ENCODE results near the gene SUMO3.

SUMO3 gene

DNA sequence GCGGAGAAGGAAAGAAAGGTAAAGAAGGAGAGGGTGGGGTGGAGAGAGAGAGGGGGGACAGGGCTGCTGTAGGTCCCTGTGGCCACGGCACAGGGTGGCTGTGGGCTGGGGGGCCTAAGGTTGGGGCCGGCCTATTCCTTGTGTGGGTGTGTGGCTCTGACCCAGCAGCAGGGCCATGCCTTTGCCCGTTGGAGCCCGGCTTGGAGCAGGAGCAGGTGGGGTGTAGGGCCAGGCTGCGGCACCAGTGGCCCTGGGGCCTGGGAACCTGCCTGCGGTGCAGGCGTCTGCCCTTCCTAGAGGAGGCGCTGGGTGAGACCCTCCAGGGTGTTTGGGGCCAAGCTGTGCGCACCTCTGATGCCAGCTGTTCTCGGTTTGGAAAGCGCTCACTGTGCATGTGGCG is 19.7 kb upstream of the SUMO3 start:
- no peak for TF ChIP-seq CTCF (IDR thresholded peaks at IDR 0.05; ENCODE audit: low read length)
- TF ChIP-seq EZH2 (IDR thresholded peaks at IDR 0.05; ENCODE audit: borderline replicate concordance, low read length) = no peak
- Histone ChIP-seq H3K9ac (ENCODE audit: low read length) (no peak overlapping the region), H3K4me1 (ENCODE audit: insufficient read depth, low read length, severe bottlenecking) (no peaks in the 10 kb centered on the region), H3K27me3 (ENCODE audit: insufficient read depth, low read length) (0 out of 2 replicates have a peak, but pooled peaks cover 4% of the 10 kb centered on the region), H3K79me2 (ENCODE audit: insufficient read depth, low read length) (no peaks in the 10 kb centered on the region), H2AFZ (ENCODE audit: low read length) (no peak overlapping the region), H3K4me2 (ENCODE audit: low read length) (no peak overlapping the region), H3K4me3 (ENCODE audit: low read depth, low read length, poor library complexity, severe bottlenecking) (no peak overlapping the region), H3F3A (ENCODE audit: insufficient read depth, low read length) (no peaks in the 10 kb centered on the region), H3K27ac (ENCODE audit: low read depth, low read length, poor library complexity, severe bottlenecking) (no peak overlapping the region), H3K36me3 (ENCODE audit: insufficient read depth, low read length) (no peaks in the 10 kb centered on the region), H3K9me3 (ENCODE audit: low read length) (no peaks in the 10 kb centered on the region), H4K20me1 (ENCODE audit: insufficient read depth, low read length) (no peaks in the 10 kb centered on the region), H3K9me2 (ENCODE audit: low read depth, low read length) (no peaks in the 10 kb centered on the region)

GRCh38 chr21:44836666-44837471 is 19.0 kb upstream of the SUMO3 start:
- H3K4me2 ChIP-seq (ENCODE audit: low read length) = no peak overlapping the region
- no peaks in the 10 kb centered on the region for H3K36me3 ChIP-seq (ENCODE audit: insufficient read depth, low read length)
- H4K20me1 ChIP-seq (ENCODE audit: insufficient read depth, low read length) = no peaks in the 10 kb centered on the region
- H3K4me1 ChIP-seq (ENCODE audit: insufficient read depth, low read length, severe bottlenecking) = no peaks in the 10 kb centered on the region
- no peak overlapping the region for H3K9ac ChIP-seq (ENCODE audit: low read length)
- H3K9me2 ChIP-seq (ENCODE audit: low read depth, low read length) = no peaks in the 10 kb centered on the region
- H3F3A ChIP-seq (ENCODE audit: insufficient read depth, low read length) = no peaks in the 10 kb centered on the region
- 0 out of 2 replicates have a peak, but pooled peaks cover 3% of the 10 kb centered on the region for H3K27me3 ChIP-seq (ENCODE audit: insufficient read depth, low read length)
- H3K4me3 ChIP-seq (ENCODE audit: low read depth, low read length, poor library complexity, severe bottlenecking) = no peak overlapping the region
- no peaks in the 10 kb centered on the region for H3K9me3 ChIP-seq (ENCODE audit: low read length)
- H3K27ac ChIP-seq (ENCODE audit: low read depth, low read length, poor library complexity, severe bottlenecking) = no peak overlapping the region
- H3K79me2 ChIP-seq (ENCODE audit: insufficient read depth, low read length) = no peaks in the 10 kb centered on the region
- no peak overlapping the region for H2AFZ ChIP-seq (ENCODE audit: low read length)
- TF ChIP-seq EZH2 (IDR thresholded peaks at IDR 0.05; ENCODE audit: borderline replicate concordance, low read length) = no peak
- TF ChIP-seq CTCF (IDR thresholded peaks at IDR 0.05; ENCODE audit: low read length) = no peak

GRCh38 chr21:44836349-44836665 is 18.4 kb upstream of the SUMO3 start:
- Histone ChIP-seq H3K9ac (ENCODE audit: low read length) (no peak overlapping the region), H3K79me2 (ENCODE audit: insufficient read depth, low read length) (no peaks in the 10 kb centered on the region), H3K36me3 (ENCODE audit: insufficient read depth, low read length) (no peaks in the 10 kb centered on the region), H3K27ac (ENCODE audit: low read depth, low read length, poor library complexity, severe bottlenecking) (no peak overlapping the region), H3K4me2 (ENCODE audit: low read length) (no peak overlapping the region), H3K4me1 (ENCODE audit: insufficient read depth, low read length, severe bottlenecking) (no peaks in the 10 kb centered on the region), H4K20me1 (ENCODE audit: insufficient read depth, low read length) (no peaks in the 10 kb centered on the region), H3K4me3 (ENCODE audit: low read depth, low read length, poor library complexity, severe bottlenecking) (no peak overlapping the region), H3K9me2 (ENCODE audit: low read depth, low read length) (no peaks in the 10 kb centered on the region), H2AFZ (ENCODE audit: low read length) (no peak overlapping the region), H3F3A (ENCODE audit: insufficient read depth, low read length) (no peaks in the 10 kb centered on the region), H3K9me3 (ENCODE audit: low read length) (no peaks in the 10 kb centered on the region), H3K27me3 (ENCODE audit: insufficient read depth, low read length) (no peaks in the 10 kb centered on the region)
- TF ChIP-seq EZH2 (IDR thresholded peaks at IDR 0.05; ENCODE audit: borderline replicate concordance, low read length) = no peak

GRCh38 chr21:44835647-44835973 is 17.7 kb upstream of the SUMO3 start:
- Histone ChIP-seq H3K79me2 (ENCODE audit: insufficient read depth, low read length) (no peaks in the 10 kb centered on the region), H3F3A (ENCODE audit: insufficient read depth, low read length) (no peaks in the 10 kb centered on the region), H3K9ac (ENCODE audit: low read length) (no peak overlapping the region), H3K4me1 (ENCODE audit: insufficient read depth, low read length, severe bottlenecking) (no peaks in the 10 kb centered on the region), H2AFZ (ENCODE audit: low read length) (no peak overlapping the region), H3K4me2 (ENCODE audit: low read length) (no peak overlapping the region), H3K9me3 (ENCODE audit: low read length) (no peaks in the 10 kb centered on the region), H3K4me3 (ENCODE audit: low read depth, low read length, poor library complexity, severe bottlenecking) (no peak overlapping the region), H3K27me3 (ENCODE audit: insufficient read depth, low read length) (no peaks in the 10 kb centered on the region), H3K9me2 (ENCODE audit: low read depth, low read length) (no peaks in the 10 kb centered on the region), H3K27ac (ENCODE audit: low read depth, low read length, poor library complexity, severe bottlenecking) (no peak overlapping the region), H4K20me1 (ENCODE audit: insufficient read depth, low read length) (no peaks in the 10 kb centered on the region), H3K36me3 (ENCODE audit: insufficient read depth, low read length) (no peaks in the 10 kb centered on the region)
- no peak for TF ChIP-seq EZH2 (IDR thresholded peaks at IDR 0.05; ENCODE audit: borderline replicate concordance, low read length)
- TF ChIP-seq CTCF (IDR thresholded peaks at IDR 0.05; ENCODE audit: low read length) = no peak

Data from OCI-LY1 (cell line).